Liver (tissue), 3 donors: ENCODE data around the gene BRD9.

Experiments used
- CTCF ChIP-seq: fragments of 150-350 bp; IDR thresholded peaks from 2 replicates; pipeline ENCODE4 v1.5.1; 2017; ENCODE audit warnings: improper control_type of control experiment, low read depth, low read length; ENCODE audit not compliant: missing input control
- EGR1 ChIP-seq, 2 donors: IDR thresholded peaks; 2 replicates each; pipeline ENCODE4 v1.6.1; 2016 to 2018; ENCODE audit warnings: antibody characterized with exemption in 2 of 2, low read depth in 2 of 2
- SP1 ChIP-seq: IDR thresholded peaks from 2 replicates; pipeline ENCODE4 v1.6.1; 2018; ENCODE audit warnings: antibody characterized with exemption, mild to moderate bottlenecking
- TAF1 ChIP-seq: conservative IDR thresholded peaks from 2 replicates; pipeline ENCODE4 v1.6.1; 2016; ENCODE audit warnings: antibody characterized with exemption, mild to moderate bottlenecking
- donor health status: healthy.
- donor health status: healthy.

DNA sequence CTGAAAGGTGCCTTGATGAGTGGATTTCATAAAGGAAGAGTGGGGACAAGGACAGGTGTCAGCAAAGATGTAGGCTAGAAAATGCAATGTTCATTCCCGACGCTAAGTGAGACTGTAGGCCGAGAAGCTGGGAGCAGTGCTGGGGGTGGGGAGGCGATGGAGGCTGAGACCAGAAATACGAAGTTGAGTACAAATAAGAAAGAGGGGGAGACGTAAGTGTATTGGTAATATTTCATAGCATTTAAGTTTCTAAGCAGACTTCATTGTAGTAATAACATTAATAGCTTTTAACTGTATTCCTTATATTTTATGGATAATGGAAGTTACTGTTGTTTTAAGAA lies 11.1 kb upstream of the BRD9 start:
- TF ChIP-seq EGR1 (IDR thresholded peaks at IDR 0.05; ENCODE audit: low read depth in 2 of 2): no peak
- TF ChIP-seq TAF1: no peak
- no peak for TF ChIP-seq CTCF
- no peak for TF ChIP-seq SP1
